Measurements from ENCODE around the gene SUCLG2.
A peak's percentile ranks its signal among the peaks of the same experiment; 100 is the strongest.

SUCLG2 gene

GRCh38 chr3:67654099-67654843 lies at the start of gene SUCLG2:
Gene SUCLG2 (minus strand): TSS chr3:67654612. CDS start chr3:67654586, 26 bp downstream.
- DNase-seq (ENCODE audit: low read depth) = peak; percentile 42

- DNase-seq (ENCODE audit: low read depth) = no peak
Observed at GRCh38 chr3:67700596-67700995, 46.2 kb upstream of the SUCLG2 start.

GRCh38 chr3:67699882-67700281 lies 45.5 kb upstream of the SUCLG2 start:
- no peak for DNase-seq (ENCODE audit: low read depth)

- no peak for DNase-seq (ENCODE audit: low read depth)
Observed at GRCh38 chr3:67692621-67693020, 38.2 kb upstream of the SUCLG2 start.

- no peak for DNase-seq (ENCODE audit: low read depth)
Observed at GRCh38 chr3:67691926-67692325, 37.5 kb upstream of the SUCLG2 start.

GRCh38 chr3:67691207-67691606 lies 36.8 kb upstream of the SUCLG2 start:
- DNase-seq (ENCODE audit: low read depth) = no peak

GRCh38 chr3:67689806-67690205 lies 35.4 kb upstream of the SUCLG2 start:
- no peak for DNase-seq (ENCODE audit: low read depth)

- no peak for DNase-seq (ENCODE audit: low read depth)
Observed at GRCh38 chr3:67688231-67688630, 33.8 kb upstream of the SUCLG2 start.

- DNase-seq (ENCODE audit: low read depth) = no peak
Observed at GRCh38 chr3:67686069-67686468, 31.7 kb upstream of the SUCLG2 start.

GRCh38 chr3:67685499-67685898 lies 31.1 kb upstream of the SUCLG2 start:
- DNase-seq (ENCODE audit: low read depth) = no peak

- DNase-seq (ENCODE audit: low read depth) = no peak
Observed at GRCh38 chr3:67684211-67684610, 29.8 kb upstream of the SUCLG2 start.

GRCh38 chr3:67683522-67683921 lies 29.1 kb upstream of the SUCLG2 start:
- no peak for DNase-seq (ENCODE audit: low read depth)

- DNase-seq (ENCODE audit: low read depth) = no peak
Observed at GRCh38 chr3:67678665-67679064, 24.3 kb upstream of the SUCLG2 start.

GRCh38 chr3:67674055-67674454 lies 19.6 kb upstream of the SUCLG2 start:
- no peak for DNase-seq (ENCODE audit: low read depth)

- no peak for DNase-seq (ENCODE audit: low read depth)
Observed at GRCh38 chr3:67662733-67663132, 8.3 kb upstream of the SUCLG2 start.

- DNase-seq (ENCODE audit: low read depth) = no peak
Observed at GRCh38 chr3:67661089-67661488, 6.7 kb upstream of the SUCLG2 start.

- no peak for DNase-seq (ENCODE audit: low read depth)
Observed at GRCh38 chr3:67657192-67657591, 2.8 kb upstream of the SUCLG2 start.

GRCh38 chr3:67656614-67657013 lies 2.2 kb upstream of the SUCLG2 start:
- DNase-seq (ENCODE audit: low read depth) = no peak

GRCh38 chr3:67655364-67656121 lies 1.1 kb upstream of the SUCLG2 start:
- DNase-seq (ENCODE audit: low read depth) = no peak

GRCh38 chr3:67654844-67655177 lies 399 bp upstream of the SUCLG2 start:
- DNase-seq (ENCODE audit: low read depth) = no peak

GRCh38 chr3:67653425-67654098 lies 850 bp downstream of the SUCLG2 start:
- DNase-seq (ENCODE audit: low read depth) = peak; percentile 35

GRCh38 chr3:67650084-67650483 lies 4.3 kb downstream of the SUCLG2 start:
- DNase-seq (ENCODE audit: low read depth) = no peak

GRCh38 chr3:67649681-67650080 lies 4.7 kb downstream of the SUCLG2 start:
- no peak for DNase-seq (ENCODE audit: low read depth)

Data from HS-5 (cell line).